Body of pancreas (tissue), 4 donors: Measurements from ENCODE around the gene STAMBPL1. TPM values are rescaled to one million over a fixed set of nuclear protein-coding genes. Genes with fewer than 3 reads are reported as not detected.

Experiments
- ATAC-seq: fragments of 150-250 bp; one replicate; pipeline ENCODE4 v1.9.1; 2016
- DNase-seq, 4 donors: peaks; one replicate each; pipeline ENCODE4 v3.0.0-alpha.2; 2019
- H3K27ac ChIP-seq, 4 donors: fragments of 200-600 bp; sonication (generic); 1 replicate in 3 of 4; 2 replicates in 1 of 4; pipeline versions ENCODE4 v1.5.1 to v1.6.1; 2016 to 2019; ENCODE audit warnings: mild to moderate bottlenecking in 1 of 4, mixed read lengths in 1 of 4, moderate library complexity in 1 of 4
- H3K27me3 ChIP-seq, 2 donors: fragments of 200-600 bp; sonication (generic); one replicate each; pipeline ENCODE4 v1.6.0; 2016; ENCODE audit warnings: mild to moderate bottlenecking in 1 of 2
- H3K36me3 ChIP-seq, 2 donors: fragments of 200-600 bp; sonication (generic); replicated peaks in 1 of 2; 2 replicates each; pipeline ENCODE4 v1.5.1; 2016; ENCODE audit warnings: low read depth in 2 of 2; ENCODE audit not compliant: insufficient read depth in 1 of 2
- H3K4me1 ChIP-seq: fragments of 200-600 bp; sonication (generic); one replicate; pipeline ENCODE4 v1.6.0; 2016
- H3K4me3 ChIP-seq, 2 donors: fragments of 200-600 bp; sonication (generic); 1 replicate in 1 of 2; 2 replicates in 1 of 2; pipeline ENCODE4 v1.5.1; 2016 to 2019
- H3K9me3 ChIP-seq, 3 donors: fragments of 200-600 bp; sonication (generic); 1 replicate in 2 of 3; 2 replicates in 1 of 3; pipeline ENCODE4 v1.5.1; 2016
- POLR2A ChIP-seq, 3 donors: fragments of 450-650 bp; IDR thresholded peaks; one replicate each; pipeline ENCODE4 v1.6.1; 2016; ENCODE audit warnings: antibody characterized with exemption in 3 of 3, mild to moderate bottlenecking in 2 of 3
- WGBS, 2 donors: methylation state at CpG; one replicate each; pipeline ENCODE4 v1.1.5; 2017; 5-methylcytosine and 5-hydroxymethylcytosine counted together
- intact Hi-C: fragments of 100-400 bp; cut with DNase I; formaldehyde crosslinking; loops from one replicate; pipeline ENCODE4 v1.15.1; 2023
- total RNA-seq, 2 donors: library from RNA; depleted of rRNA; stranded (reverse); fragments of >200 nt; gene quantifications; one replicate each; pipeline ENCODE4 v1.1.0, GENCODE V29; 2016
- TF ChIP-seq, protein P1 (sequence below), 7 experiments: fragments of 450-650 bp in 4 of 7; fragments of 200-600 bp in 3 of 7; sonication (generic) in 3 of 7; IDR thresholded peaks; one replicate each; pipeline ENCODE4 v1.5.1; 2016 to 2019; ENCODE audit warnings: antibody characterized with exemption in 7 of 7

STAMBPL1 gene
- total RNA-seq, 2 donors from 2014 or later, result 10.1 to 26.7 TPM

- Histone ChIP-seq H3K27me3 (no peaks in the 10 kb centered on the region), H3K4me1 (no peaks in the 10 kb centered on the region), H3K9me3 (no peaks in the 10 kb centered on the region), H3K27ac (no peak overlapping the region), H3K4me3 (no peak overlapping the region), H3K36me3 (no peaks in the 10 kb centered on the region)
- 48 to 79% methylated on average over 1 of the region's 1 CpG for WGBS, 2 donors
- TF ChIP-seq, protein P1, sequence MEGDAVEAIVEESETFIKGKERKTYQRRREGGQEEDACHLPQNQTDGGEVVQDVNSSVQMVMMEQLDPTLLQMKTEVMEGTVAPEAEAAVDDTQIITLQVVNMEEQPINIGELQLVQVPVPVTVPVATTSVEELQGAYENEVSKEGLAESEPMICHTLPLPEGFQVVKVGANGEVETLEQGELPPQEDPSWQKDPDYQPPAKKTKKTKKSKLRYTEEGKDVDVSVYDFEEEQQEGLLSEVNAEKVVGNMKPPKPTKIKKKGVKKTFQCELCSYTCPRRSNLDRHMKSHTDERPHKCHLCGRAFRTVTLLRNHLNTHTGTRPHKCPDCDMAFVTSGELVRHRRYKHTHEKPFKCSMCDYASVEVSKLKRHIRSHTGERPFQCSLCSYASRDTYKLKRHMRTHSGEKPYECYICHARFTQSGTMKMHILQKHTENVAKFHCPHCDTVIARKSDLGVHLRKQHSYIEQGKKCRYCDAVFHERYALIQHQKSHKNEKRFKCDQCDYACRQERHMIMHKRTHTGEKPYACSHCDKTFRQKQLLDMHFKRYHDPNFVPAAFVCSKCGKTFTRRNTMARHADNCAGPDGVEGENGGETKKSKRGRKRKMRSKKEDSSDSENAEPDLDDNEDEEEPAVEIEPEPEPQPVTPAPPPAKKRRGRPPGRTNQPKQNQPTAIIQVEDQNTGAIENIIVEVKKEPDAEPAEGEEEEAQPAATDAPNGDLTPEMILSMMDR (IDR thresholded peaks at IDR 0.05), result no peak
- no peak for TF ChIP-seq POLR2A (IDR thresholded peaks at IDR 0.05)
- intact Hi-C loops, result no loop called here
- DNase-seq (no peak), ATAC-seq (no peak)
Observed at GRCh38 chr10:88964360-88964759, 84.3 kb downstream of the STAMBPL1 start.

DNA sequence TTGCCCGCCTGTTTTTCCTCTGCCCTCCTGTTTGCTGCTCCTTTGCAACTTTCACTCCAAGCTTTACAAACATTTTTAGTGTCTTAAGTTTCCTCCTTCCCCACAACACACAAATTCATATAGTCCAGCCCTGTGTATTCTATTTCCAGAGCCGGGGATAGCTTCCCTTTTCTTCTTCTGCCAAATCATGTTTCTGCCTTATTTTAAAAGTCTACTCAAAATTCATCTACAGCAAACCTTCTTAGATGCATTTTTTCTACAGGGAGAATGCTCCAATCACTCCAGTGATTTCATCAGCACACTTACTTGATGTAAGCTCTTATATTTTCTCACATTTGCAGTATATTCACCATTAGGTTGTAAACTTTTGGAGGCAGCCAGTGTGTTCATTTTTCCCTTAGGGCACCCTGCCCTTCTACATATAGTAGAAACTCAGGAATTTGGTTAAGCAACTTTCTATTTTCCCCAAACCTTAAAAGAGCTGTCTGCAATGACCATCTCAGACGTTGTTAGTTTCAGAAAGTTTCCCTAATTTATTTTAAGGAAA is 84.9 kb downstream of the STAMBPL1 start:
- WGBS, 2 donors, result 52 to 54% methylated on average over 3 of the region's 3 CpGs

GRCh38 chr10:88966797-88967196 is 86.8 kb downstream of the STAMBPL1 start:
- Histone ChIP-seq H3K9me3 (no peaks in the 10 kb centered on the region), H3K4me3 (no peak overlapping the region), H3K27ac (no peak overlapping the region), H3K4me1 (no peaks in the 10 kb centered on the region), H3K27me3 (no peaks in the 10 kb centered on the region), H3K36me3 (no peaks in the 10 kb centered on the region)
- ATAC-seq (no peak), DNase-seq (peak in 1 of 4 donors; percentile 40)
- TF ChIP-seq POLR2A (IDR thresholded peaks at IDR 0.05), result no peak
- TF ChIP-seq, protein P1 (IDR thresholded peaks at IDR 0.05), result no peak
- WGBS, 2 donors, result 44 to 60% methylated on average over 3 of the region's 3 CpGs
- intact Hi-C loops, result no loop called here

More for the DNA sequence above, 84.9 kb downstream of the STAMBPL1 start:
- Histone ChIP-seq H3K27ac (no peak overlapping the region), H3K9me3 (no peaks in the 10 kb centered on the region), H3K27me3 (no peaks in the 10 kb centered on the region), H3K36me3 (no peaks in the 10 kb centered on the region), H3K4me3 (no peak overlapping the region), H3K4me1 (no peaks in the 10 kb centered on the region)
- intact Hi-C loops, result no loop called here
- DNase-seq, result no peak
- no peak for ATAC-seq
- TF ChIP-seq, protein P1 (IDR thresholded peaks at IDR 0.05), result no peak
- no peak for TF ChIP-seq POLR2A (IDR thresholded peaks at IDR 0.05)

DNA sequence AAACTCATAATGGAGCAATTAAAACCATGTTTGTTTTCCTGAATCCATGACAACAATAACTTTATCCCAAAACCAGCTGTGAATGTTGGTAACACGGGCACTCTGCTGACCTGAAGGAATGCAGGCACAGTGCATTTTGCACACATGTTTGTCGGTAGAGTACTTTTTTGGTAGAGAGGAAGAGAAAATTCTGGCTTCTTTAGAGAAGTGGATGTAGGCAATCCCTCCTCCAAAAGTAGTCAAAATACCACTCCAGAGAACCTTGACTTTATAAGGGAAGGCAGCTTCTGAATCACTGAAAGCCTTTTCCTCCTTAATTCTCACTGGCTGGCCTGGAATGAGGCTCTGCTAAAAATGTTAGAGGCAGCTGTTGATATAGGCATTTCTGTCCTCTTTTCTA is 88.3 kb downstream of the STAMBPL1 start:
- Histone ChIP-seq H3K9me3 (no peaks in the 10 kb centered on the region), H3K27ac (no peak overlapping the region), H3K36me3 (no peaks in the 10 kb centered on the region), H3K4me3 (no peak overlapping the region), H3K4me1 (no peaks in the 10 kb centered on the region), H3K27me3 (no peaks in the 10 kb centered on the region)
- ATAC-seq, result no peak
- intact Hi-C loops, result no loop called here
- TF ChIP-seq, protein P1 (IDR thresholded peaks at IDR 0.05), result no peak
- no peak for TF ChIP-seq POLR2A (IDR thresholded peaks at IDR 0.05)
- no peak for DNase-seq
- 71 to 86% methylated on average over 2 of the region's 2 CpGs for WGBS, 2 donors
